ENCODE data around the gene RPS6KA2.

Gene RPS6KA2

GRCh38 chr6:166503167-166503744 lies 123.8 kb downstream of the RPS6KA2 start:
- no peak for DNase-seq (ENCODE audit: low spot score)

DNA sequence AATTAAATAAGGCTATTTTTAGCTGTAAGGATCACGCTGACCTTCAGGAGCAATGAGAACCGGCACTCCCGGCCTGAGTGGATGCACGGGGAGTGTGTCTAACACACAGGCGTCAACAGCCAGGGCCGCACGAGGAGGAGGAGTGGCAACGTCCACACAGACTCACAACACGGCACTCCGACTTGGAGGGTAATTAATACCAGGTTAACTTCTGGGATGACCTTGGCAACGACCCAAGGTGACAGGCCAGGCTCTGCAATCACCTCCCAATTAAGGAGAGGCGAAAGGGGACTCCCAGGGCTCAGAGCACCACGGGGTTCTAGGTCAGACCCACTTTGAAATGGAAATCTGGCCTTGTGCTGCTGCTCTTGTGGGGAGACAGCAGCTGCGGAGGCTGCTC lies 124.6 kb downstream of the RPS6KA2 start:
- DNase-seq (ENCODE audit: low spot score), result no peak

GRCh38 chr6:166501246-166501645 lies 125.8 kb downstream of the RPS6KA2 start:
- DNase-seq (ENCODE audit: low spot score), result no peak

GRCh38 chr6:166500246-166500645 lies 126.8 kb downstream of the RPS6KA2 start:
- no peak for DNase-seq (ENCODE audit: low spot score)

DNA sequence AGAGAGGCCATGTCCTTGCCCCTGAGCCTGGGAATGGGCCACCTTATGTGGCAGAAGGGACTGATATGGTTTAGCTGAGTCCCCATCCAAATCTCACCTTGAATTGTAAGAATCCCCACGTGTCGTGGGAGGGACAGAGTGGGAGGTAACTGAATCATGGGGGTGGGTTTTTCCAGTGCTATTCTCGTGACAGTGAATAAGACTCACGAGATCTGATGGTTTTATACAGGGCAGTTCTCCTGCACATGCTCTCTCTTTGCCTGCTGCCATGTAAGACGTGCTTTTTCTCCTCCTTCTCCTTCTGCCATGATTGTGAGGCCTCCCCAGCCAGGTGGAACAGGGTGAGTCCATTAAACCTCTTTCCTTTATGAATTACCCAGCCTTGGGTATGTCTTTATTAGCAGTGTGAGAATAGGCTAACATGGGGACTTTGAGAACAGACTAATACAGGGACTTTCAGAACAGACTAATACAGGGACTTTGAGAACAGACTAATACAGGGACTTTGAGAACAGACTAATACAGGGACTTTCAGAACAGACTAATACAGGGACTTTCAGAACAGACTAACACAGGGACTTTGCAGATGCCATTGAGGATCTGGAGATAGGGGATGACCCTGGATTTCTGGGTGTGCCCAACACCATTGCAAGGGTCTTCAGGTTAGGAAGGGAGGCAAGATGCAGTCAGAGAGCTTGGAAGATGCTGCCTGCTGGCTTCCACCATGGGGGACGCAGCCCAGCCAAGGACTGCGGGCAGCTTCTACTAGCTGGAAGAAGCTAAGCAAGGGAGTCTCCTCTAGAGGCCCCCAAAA lies 127.5 kb downstream of the RPS6KA2 start:
- no peak for DNase-seq (ENCODE audit: low spot score)

- DNase-seq (ENCODE audit: low spot score), result no peak
Measured at GRCh38 chr6:166498661-166499349, 128.2 kb downstream of the RPS6KA2 start.

DNA sequence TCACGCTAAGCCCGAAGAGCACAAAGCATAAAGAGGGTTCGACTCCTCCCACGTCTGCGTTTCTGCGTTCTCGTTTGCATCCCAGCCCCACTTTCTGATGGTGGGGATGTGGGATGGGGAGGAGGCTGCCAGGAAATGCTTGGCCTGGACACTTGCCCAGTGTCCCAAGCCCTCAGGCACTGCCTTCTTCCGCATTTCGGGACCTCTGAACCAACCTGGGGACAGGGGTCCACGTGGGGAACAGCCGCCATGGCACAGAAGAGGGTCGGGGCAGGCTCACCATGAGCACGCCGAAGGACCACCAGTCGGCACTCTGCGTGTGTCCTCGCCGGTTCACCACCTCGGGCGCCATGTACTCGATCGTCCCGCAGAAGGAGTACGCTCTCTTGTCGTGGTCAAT lies 128.8 kb downstream of the RPS6KA2 start:
- no peak for DNase-seq (ENCODE audit: low spot score)

- no peak for DNase-seq (ENCODE audit: low spot score)
Measured at GRCh38 chr6:166497087-166497899, 129.8 kb downstream of the RPS6KA2 start.

GRCh38 chr6:166496460-166496859 lies 130.6 kb downstream of the RPS6KA2 start:
- no peak for DNase-seq (ENCODE audit: low spot score)

DNA sequence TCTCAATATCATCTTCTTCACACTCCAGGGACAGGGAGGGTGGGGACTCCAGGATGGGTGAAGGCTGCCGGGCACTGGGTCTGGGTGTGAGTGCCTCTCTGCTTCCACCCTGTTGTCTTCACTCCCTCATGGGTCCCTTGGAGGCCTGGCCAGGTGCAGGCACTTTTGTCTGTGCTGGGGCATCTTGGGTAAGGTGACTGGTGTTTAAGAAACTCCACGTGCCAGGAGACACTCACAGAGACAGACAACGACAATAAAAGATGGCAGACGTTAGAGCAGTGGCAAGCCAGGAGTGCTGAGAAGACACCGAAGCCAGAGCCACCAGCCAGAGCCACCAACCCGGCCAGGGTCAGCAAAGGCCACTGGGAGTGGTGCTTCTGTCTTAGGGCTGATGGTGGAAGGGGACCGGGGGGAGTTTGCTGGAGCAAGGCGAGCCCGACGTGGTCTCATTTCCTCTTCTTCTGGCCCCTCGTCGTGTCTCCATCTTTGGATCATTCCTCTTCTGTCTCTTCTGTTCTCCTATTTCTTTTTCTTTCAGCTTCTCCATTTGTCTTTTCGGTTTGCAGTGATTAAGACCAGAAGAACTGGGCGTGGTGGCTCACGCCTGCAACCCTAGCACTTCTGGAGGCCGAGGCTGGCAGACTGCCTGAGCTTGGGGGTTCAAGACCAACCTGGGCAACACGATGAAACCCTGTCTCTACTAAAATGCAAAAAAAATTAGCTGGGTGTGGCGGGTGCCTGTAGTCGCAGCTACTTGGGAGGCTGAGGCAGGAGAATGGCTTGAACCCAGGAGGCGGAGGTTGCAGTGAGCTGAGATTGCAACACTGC lies 131.3 kb downstream of the RPS6KA2 start:
- no peak for DNase-seq (ENCODE audit: low spot score)

GRCh38 chr6:166494757-166495486 lies 132.1 kb downstream of the RPS6KA2 start:
- peak; percentile 68 for DNase-seq (ENCODE audit: low spot score)

- DNase-seq (ENCODE audit: low spot score), result no peak
Measured at GRCh38 chr6:166494101-166494441, 133.0 kb downstream of the RPS6KA2 start.

DNA sequence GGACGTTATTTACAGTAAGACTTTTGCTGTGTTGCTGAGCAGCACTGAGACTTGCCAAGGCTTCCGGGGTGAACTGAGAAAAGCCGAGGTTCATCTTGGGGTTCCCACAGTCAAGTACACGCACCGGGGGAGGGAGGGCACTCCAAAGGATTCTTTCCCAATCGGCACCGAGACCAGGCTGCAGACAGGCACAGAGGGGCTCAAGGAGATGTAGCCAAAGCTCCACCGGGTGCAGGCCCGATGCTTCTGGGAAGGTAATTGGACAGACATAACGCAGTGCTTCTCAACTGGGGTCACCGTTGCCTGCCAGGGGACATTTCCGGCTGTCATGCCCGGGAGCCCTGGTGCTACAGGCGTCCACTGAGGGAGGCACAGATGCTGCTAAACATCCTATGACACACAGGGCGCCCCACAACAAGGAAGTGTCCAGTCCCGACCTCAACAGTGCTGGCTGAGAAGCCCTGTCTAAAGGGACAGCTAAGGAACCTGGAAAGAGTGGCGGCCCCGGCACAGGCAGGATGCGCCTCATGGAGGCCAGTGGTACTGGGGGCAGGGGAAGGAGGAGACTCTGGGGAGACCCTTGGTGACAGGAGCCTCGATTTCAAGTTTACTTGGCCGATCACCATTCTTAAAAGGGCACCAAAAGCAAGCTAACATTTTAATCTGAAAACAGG lies 133.5 kb downstream of the RPS6KA2 start:
- no peak for DNase-seq (ENCODE audit: low spot score)

GRCh38 chr6:166492092-166492741 lies 134.8 kb downstream of the RPS6KA2 start:
- DNase-seq (ENCODE audit: low spot score), result no peak

GRCh38 chr6:166490671-166491500 lies 136.2 kb downstream of the RPS6KA2 start:
- no peak for DNase-seq (ENCODE audit: low spot score)

GRCh38 chr6:166489301-166490155 lies 137.5 kb downstream of the RPS6KA2 start:
- no peak for DNase-seq (ENCODE audit: low spot score)

DNA sequence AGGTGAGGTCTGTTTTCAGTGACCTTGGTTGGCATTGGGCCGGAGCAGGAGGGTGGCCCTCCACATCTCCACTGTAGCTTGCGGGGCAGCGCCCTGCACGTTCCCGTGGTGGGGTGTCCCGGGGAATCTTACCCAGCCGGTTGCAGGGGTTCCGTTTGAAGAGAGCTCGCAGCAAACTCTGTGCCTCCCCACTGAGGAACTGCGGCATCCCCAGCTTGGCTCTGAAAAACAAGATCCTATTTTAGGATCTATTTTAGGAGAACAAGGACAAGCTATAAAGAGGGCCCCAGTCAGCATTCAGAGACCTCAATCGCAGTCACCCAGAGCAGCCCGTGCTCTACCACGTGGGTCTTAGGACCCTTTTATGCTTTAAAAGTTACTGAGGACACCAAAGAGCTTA lies 138.3 kb downstream of the RPS6KA2 start:
- no peak for DNase-seq (ENCODE audit: low spot score)
